ENCODE measurements around the gene SLC49A3. TPM values are rescaled to one million over a fixed set of nuclear protein-coding genes. Genes with fewer than 3 reads are reported as not detected.

The SLC49A3 gene
- total RNA-seq, 1 experiment from 2014 or later: 5.5 TPM

DNA sequence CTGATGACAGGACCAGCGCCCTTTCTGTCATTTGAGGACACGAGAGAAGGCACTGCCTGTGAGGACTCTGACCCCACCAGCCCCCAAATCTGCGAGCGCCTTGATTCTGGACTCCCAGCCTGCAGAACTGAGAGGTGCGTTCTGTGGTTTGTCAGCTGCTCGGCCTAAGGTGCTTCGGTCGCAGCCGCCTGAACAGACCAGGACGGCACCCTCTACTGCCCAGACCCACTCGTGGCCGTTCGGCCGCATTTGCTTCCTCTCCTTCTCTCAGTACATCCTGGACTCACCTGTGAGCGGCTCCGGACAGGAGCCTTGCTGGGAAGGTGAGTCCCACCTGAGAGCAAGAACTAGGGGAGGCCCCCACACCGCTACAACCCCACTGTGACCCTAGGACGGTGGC is 25.1 kb upstream of the SLC49A3 start:
- intact Hi-C loops (cut with micrococcal nuclease): no loop called here
- Histone ChIP-seq H3K27me3 (ENCODE audit: insufficient read depth, low read length) (no peaks in the 10 kb centered on the region), H3K9ac (ENCODE audit: low read length) (no peak overlapping the region), H3K4me2 (ENCODE audit: low read length) (no peak overlapping the region), H3K4me3 (replicated peaks in 1 of 2; ENCODE audit: low read depth in 1 of 2, low read length in 2 of 2) (no peak overlapping the region), H2AFZ (ENCODE audit: low read depth, low read length, poor library complexity, severe bottlenecking) (no peak overlapping the region), H3K9me3 (ENCODE audit: control insufficient read depth in 1 of 2, insufficient read depth in 1 of 2, low read depth in 1 of 2, low read length in 2 of 2) (no peaks in the 10 kb centered on the region), H3K4me1 (ENCODE audit: control insufficient read depth in 1 of 2, insufficient read depth in 2 of 2, low read length in 2 of 2) (no peaks in the 10 kb centered on the region), H3K27ac (ENCODE audit: low read depth, low read length) (no peak overlapping the region), H4K20me1 (ENCODE audit: insufficient read depth) (no peaks in the 10 kb centered on the region), H3K79me2 (ENCODE audit: insufficient read depth, low read length) (peaks cover 77% of the 10 kb centered on the region), H3K36me3 (ENCODE audit: control insufficient read depth in 1 of 2, insufficient read depth in 2 of 2, low read length in 2 of 2) (no peaks in the 10 kb centered on the region), H3K9me2 (ENCODE audit: insufficient read depth) (no peaks in the 10 kb centered on the region)
- ChIA-PET POLR2A (no interaction called here), RAD21 (ENCODE audit: low non-redundant PET in 1 of 2, low total read pairs in 2 of 2, uncharacterized antibody in 2 of 2, unreplicated experiment in 2 of 2) (no interaction called here), CTCF (no interaction called here)
- ATAC-seq (no peak), DNase-seq (ENCODE audit: low read depth, low spot score) (no peak)
- no peak for TF ChIP-seq TCF7L2 (IDR thresholded peaks at IDR 0.05; ENCODE audit: borderline replicate concordance, extremely low read depth, insufficient read depth, insufficient read length)
- TF ChIP-seq CEBPB (IDR thresholded peaks at IDR 0.05; ENCODE audit: low read depth): no peak
- TF ChIP-seq SRF (IDR thresholded peaks at IDR 0.05; ENCODE audit: low read depth): no peak
- TF ChIP-seq EGR1 (IDR thresholded peaks at IDR 0.05; ENCODE audit: low read depth): no peak
- no peak for TF ChIP-seq REST (IDR thresholded peaks at IDR 0.05; ENCODE audit: low read depth)
- no peak for TF ChIP-seq EZH2phosphoT487 (IDR thresholded peaks at IDR 0.05; ENCODE audit: borderline replicate concordance)
- TF ChIP-seq JUND (IDR thresholded peaks at IDR 0.05): no peak
- no peak for TF ChIP-seq POLR2AphosphoS5 (IDR thresholded peaks at IDR 0.05; ENCODE audit: low read depth, low read length)
- TF ChIP-seq ATF3 (IDR thresholded peaks at IDR 0.05): no peak
- TF ChIP-seq ELF1 (IDR thresholded peaks at IDR 0.05; ENCODE audit: borderline replicate concordance, low read depth): no peak
- BruUV-seq (replicated peaks): no TSS peak

Measured in HCT116 (cell line).